Measurements from ENCODE around the gene ELFN1.
A peak's percentile ranks its signal among the peaks of the same experiment; 100 is the strongest.
"Not testable (repeated sequence)": the region's sequence is repeated elsewhere in the genome, so short reads cannot be mapped to it uniquely, and the experiment has no call there.

Gene ELFN1

GRCh38 chr7:1713502-1714484 is 43.7 kb downstream of the ELFN1 start:
- no peak for DNase-seq

- no peak for DNase-seq
Measured at GRCh38 chr7:1714583-1715330, 44.7 kb downstream of the ELFN1 start.

- DNase-seq, result no peak
Measured at GRCh38 chr7:1715331-1715625, 45.2 kb downstream of the ELFN1 start.

- DNase-seq, result no peak
Measured at GRCh38 chr7:1715671-1716074, 45.6 kb downstream of the ELFN1 start.

GRCh38 chr7:1716263-1717094 is 46.4 kb downstream of the ELFN1 start:
- DNase-seq, result peak in 1 of 2 experiments; percentile 2

- no peak for DNase-seq
Measured at GRCh38 chr7:1717095-1717483, 47.0 kb downstream of the ELFN1 start.

GRCh38 chr7:1717903-1718676 is 48.0 kb downstream of the ELFN1 start:
- no peak for DNase-seq

GRCh38 chr7:1718850-1719249 is 48.8 kb downstream of the ELFN1 start:
- DNase-seq, result not testable (repeated sequence)

- not testable (repeated sequence) for DNase-seq
Measured at GRCh38 chr7:1719256-1719655, 49.2 kb downstream of the ELFN1 start.

GRCh38 chr7:1719913-1720312 is 49.8 kb downstream of the ELFN1 start:
- DNase-seq, result no peak

GRCh38 chr7:1720326-1720725 is 50.2 kb downstream of the ELFN1 start:
- DNase-seq, result no peak

GRCh38 chr7:1721047-1721690 is 51.1 kb downstream of the ELFN1 start:
- no peak for DNase-seq

GRCh38 chr7:1723254-1723653 is 53.2 kb downstream of the ELFN1 start:
- DNase-seq, result no peak

- DNase-seq, result no peak
Measured at GRCh38 chr7:1724118-1724910, 54.2 kb downstream of the ELFN1 start.

GRCh38 chr7:1725199-1725690 is 55.2 kb downstream of the ELFN1 start:
- no peak for DNase-seq

GRCh38 chr7:1725766-1726630 is 55.9 kb downstream of the ELFN1 start:
- DNase-seq, result no peak

- no peak for DNase-seq
Measured at GRCh38 chr7:1727079-1727478, 57.0 kb downstream of the ELFN1 start.

- no peak for DNase-seq
Measured at GRCh38 chr7:1727812-1728570, 57.9 kb downstream of the ELFN1 start.

GRCh38 chr7:1729183-1729582 is 59.1 kb downstream of the ELFN1 start:
- no peak for DNase-seq

All from activated CD4-positive, alpha-beta T cell treated with anti-CD3 and anti-CD28 coated beads, Interleukin-2, amount 50 U/mL, for 4 hours (primary cell).